PC-9 (cell line): ENCODE results near the gene NRP1.

Experiments used
- CTCF ChIP-seq: fragments of 200-600 bp; sonication (generic); conservative IDR thresholded peaks from 2 replicates; pipeline ENCODE4 v1.6.1; 2017; ENCODE audit warnings: mixed run types, antibody characterized with exemption, mild to moderate bottlenecking, moderate library complexity
- EZH2 ChIP-seq: fragments of 200-600 bp; sonication (generic); IDR thresholded peaks from 2 replicates; pipeline ENCODE4 v1.8.0; 2017; ENCODE audit warnings: antibody characterized with exemption, low read depth

DNA sequence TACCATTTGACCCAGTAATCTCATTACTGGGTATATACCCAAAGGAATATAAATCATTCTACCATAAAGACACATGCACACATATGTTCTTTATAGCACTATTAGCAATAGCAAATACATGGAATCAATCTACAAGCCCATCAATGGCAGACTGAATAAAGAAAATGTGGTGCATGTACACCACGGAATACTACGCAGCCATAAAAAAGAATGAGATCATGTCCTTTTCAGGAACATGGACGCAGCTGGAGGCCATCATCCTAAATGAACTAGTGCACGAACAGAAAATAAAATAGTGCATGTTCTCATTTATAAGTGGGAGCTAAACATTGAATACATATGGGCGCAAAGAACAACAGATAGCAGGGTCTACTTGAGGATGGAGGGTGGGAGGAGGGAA is 26.6 kb downstream of the NRP1 start:
- TF ChIP-seq EZH2 (no peak), CTCF (no peak)
